Testis (tissue), 5 donors: ENCODE results near the gene UPK2. TPM values are rescaled to one million over a fixed set of nuclear protein-coding genes. Genes with fewer than 3 reads are reported as not detected.

ENCODE experiments used
- DNase-seq: peaks from one replicate; pipeline ENCODE4 v3.0.0-alpha.2; 2019
- H3K27ac ChIP-seq, 2 donors: fragments of 200-600 bp; sonication (generic); one replicate each; pipeline ENCODE4 v1.5.1; 2019
- H3K27me3 ChIP-seq: fragments of 200-600 bp; sonication (generic); one replicate; pipeline ENCODE4 v1.5.1; 2019
- H3K36me3 ChIP-seq: fragments of 200-600 bp; sonication (generic); one replicate; pipeline ENCODE4 v1.5.1; 2017; ENCODE audit warnings: low read depth; ENCODE audit errors: missing control alignments
- H3K4me1 ChIP-seq: fragments of 200-600 bp; sonication (generic); one replicate; pipeline ENCODE4 v1.5.1; 2019
- H3K4me3 ChIP-seq, 2 donors: fragments of 200-600 bp; sonication (generic); one replicate each; pipeline ENCODE4 v1.5.1; 2017 to 2019
- H3K9me3 ChIP-seq: fragments of 200-600 bp; sonication (generic); one replicate; pipeline ENCODE4 v1.5.1; 2017
- POLR2A ChIP-seq: fragments of 450-650 bp; IDR thresholded peaks from one replicate; pipeline ENCODE4 v1.6.1; 2017; ENCODE audit warnings: antibody characterized with exemption, mild to moderate bottlenecking, moderate library complexity
- WGBS, 2 donors: methylation state at CpG; one replicate each; pipeline ENCODE4 v1.1.5; 2018; 5-methylcytosine and 5-hydroxymethylcytosine counted together
- intact Hi-C: fragments of 100-400 bp; cut with DNase I; formaldehyde crosslinking; loops from one replicate; pipeline ENCODE4 v1.15.1; 2023; ENCODE audit warnings: low total_unique reads
- long read RNA-seq, 2 donors: transcript quantifications; one replicate each; lab custom pipeline, GENCODE V29; 2026
- polyA plus RNA-seq: library from polyadenylated mRNA; stranded (reverse); fragments of 350-450 nt; fragmentation: Illumina TruSeq; extraction: RNeasy Lipid Tissue Mini Kit (QIAGEN cat#74804); gene quantifications from one replicate; pipeline ENCODE4 v1.2.3, GENCODE V29; 2014; ENCODE audit warnings: low read depth, low replicate concordance; ENCODE audit not compliant: insufficient read depth
- total RNA-seq, 2 donors: library from RNA; depleted of rRNA; stranded (reverse); fragments of >200 nt; gene quantifications; one replicate each; pipeline ENCODE4 v1.2.3, GENCODE V29; 2016
- TF ChIP-seq, protein P1 (sequence below), 3 experiments: fragments of 450-650 bp in 2 of 3; fragments of 200-600 bp in 1 of 3; sonication (generic) in 1 of 3; IDR thresholded peaks; one replicate each; pipeline ENCODE4 v1.5.1; 2016 to 2019; ENCODE audit warnings: antibody characterized with exemption in 3 of 3, mild to moderate bottlenecking in 2 of 3, moderate library complexity in 1 of 3

UPK2 gene
- total RNA-seq (under 1 TPM in 1 of 2 donors, not detected in 1; 0.68 TPM), polyA plus RNA-seq (0.50 TPM)
- long read RNA-seq, donor 1 = 0 reads
- long read RNA-seq, donor 2 = 0 reads

DNA sequence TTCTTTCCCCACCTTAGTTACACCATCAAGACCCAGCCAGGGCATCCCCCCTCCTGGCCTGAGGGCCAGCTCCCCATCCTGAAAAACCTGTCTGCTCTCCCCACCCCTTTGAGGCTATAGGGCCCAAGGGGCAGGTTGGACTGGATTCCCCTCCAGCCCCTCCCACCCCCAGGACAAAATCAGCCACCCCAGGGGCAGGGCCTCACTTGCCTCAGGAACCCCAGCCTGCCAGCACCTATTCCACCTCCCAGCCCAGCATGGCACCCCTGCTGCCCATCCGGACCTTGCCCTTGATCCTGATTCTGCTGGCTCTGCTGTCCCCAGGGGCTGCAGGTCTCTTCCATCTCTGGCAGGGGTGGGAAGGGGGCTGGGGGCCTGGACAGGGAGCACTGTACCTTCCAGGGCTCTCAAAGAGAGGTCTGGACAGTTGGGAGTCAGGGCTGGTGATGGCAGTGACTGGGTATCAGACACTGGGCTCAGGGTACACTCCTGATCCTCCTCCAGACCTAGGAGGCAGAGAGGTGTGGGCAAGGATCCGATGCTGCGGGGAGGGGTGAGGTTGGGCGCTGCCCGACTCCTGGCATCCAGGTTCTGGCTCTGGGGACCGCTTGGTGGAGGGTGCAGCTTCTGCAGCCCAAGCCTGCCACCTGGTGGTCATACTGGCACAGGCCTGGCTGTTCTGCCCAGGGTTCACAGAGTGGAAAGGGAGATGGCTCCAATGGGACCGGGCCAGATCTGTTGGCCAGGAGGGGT, at the start of gene UPK2:
TSS of gene UPK2 (plus strand) at position 205 of the 753 bp plus-strand sequence. CDS start at position 258, 53 bp downstream.
- Histone ChIP-seq H3K27me3 (no peaks in the 10 kb centered on the region), H3K27ac (no peak within 1 kb of the TSS), H3K36me3 (no peaks in the 10 kb centered on the region), H3K4me3 (no peak within 1 kb of the TSS), H3K9me3 (no peaks in the 10 kb centered on the region), H3K4me1 (no peaks in the 10 kb centered on the region)
- 22 to 50% methylated on average over 1 to 2 of the region's 7 CpGs for WGBS, 2 donors
- TF ChIP-seq POLR2A = no peak
- TF ChIP-seq, protein P1, sequence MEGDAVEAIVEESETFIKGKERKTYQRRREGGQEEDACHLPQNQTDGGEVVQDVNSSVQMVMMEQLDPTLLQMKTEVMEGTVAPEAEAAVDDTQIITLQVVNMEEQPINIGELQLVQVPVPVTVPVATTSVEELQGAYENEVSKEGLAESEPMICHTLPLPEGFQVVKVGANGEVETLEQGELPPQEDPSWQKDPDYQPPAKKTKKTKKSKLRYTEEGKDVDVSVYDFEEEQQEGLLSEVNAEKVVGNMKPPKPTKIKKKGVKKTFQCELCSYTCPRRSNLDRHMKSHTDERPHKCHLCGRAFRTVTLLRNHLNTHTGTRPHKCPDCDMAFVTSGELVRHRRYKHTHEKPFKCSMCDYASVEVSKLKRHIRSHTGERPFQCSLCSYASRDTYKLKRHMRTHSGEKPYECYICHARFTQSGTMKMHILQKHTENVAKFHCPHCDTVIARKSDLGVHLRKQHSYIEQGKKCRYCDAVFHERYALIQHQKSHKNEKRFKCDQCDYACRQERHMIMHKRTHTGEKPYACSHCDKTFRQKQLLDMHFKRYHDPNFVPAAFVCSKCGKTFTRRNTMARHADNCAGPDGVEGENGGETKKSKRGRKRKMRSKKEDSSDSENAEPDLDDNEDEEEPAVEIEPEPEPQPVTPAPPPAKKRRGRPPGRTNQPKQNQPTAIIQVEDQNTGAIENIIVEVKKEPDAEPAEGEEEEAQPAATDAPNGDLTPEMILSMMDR (IDR thresholded peaks at IDR 0.05) = peak; percentile 91 to 95 (median 94)
- DNase-seq = peak; percentile 91
- intact Hi-C loops = loop anchor here (10.0 kb wide), 1 partner anchor 271 kb away; no protein-coding TSS in a partner anchor

DNA sequence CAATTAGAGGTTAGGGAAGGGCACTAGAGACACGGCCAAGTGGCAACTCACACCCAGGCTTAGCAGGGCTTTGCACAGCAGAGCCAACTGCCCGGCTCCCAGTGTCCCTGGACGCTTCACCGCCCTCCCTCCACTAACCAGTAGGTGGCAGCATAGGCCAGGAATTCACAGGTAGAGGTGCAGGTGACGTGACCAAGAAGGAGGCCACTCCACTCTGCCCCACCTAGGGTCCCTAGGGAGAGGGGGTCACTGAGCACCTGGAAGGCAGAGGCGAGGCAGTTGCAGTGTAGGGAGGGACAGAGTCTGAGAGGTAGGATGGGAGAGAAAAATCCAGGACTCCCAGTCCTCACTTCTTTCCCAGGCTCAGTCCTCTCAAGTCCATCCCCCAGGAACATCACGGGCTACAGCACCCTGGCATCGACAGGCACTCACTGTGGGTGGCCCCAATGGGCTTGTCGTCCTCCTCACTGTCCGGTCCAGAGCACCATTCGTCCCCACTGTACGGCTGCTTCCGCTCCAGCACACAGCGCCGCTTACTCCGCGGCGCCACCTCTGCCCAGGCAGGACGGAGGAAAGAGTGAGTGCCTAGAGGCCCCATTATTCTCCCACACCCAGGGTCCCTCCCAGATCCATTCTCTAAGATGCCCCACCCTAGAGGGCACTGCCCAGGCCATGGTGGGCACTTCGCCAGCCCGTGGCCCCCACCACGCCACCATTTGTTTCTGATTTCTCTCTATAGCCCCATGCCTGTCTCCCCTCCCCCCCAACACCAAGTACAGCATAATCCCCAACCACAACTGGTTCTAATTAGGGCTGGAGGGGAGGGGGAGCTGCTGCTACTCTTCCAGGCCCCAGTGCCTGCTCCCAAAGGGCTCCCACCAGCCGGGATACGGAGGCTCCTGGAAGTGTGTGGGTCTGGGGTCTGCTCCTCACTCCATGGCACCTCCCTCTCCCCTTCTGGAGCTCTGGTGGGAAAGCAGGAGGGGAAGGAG, 48.8 kb upstream of the UPK2 start:
- intact Hi-C loops = loop anchor here (10.0 kb wide), 1 partner anchor 213 kb away; no protein-coding TSS in a partner anchor
- H3K4me1 ChIP-seq = peaks cover 55% of the 10 kb centered on the region
- H3K36me3 ChIP-seq = no peaks in the 10 kb centered on the region
- TF ChIP-seq, protein P1 (IDR thresholded peaks at IDR 0.05) = peak; percentile 87 to 96 (median 95)
- no peak for TF ChIP-seq POLR2A
- DNase-seq = peak; percentile 91
- H3K27me3 ChIP-seq = no peaks in the 10 kb centered on the region
- no peak overlapping the region for H3K4me3 ChIP-seq
- peak overlapping the region; percentile 5 to 25 for H3K27ac ChIP-seq
- 48 to 58% methylated on average over 22 to 24 of the region's 24 CpGs for WGBS, 2 donors
- H3K9me3 ChIP-seq = no peaks in the 10 kb centered on the region

DNA sequence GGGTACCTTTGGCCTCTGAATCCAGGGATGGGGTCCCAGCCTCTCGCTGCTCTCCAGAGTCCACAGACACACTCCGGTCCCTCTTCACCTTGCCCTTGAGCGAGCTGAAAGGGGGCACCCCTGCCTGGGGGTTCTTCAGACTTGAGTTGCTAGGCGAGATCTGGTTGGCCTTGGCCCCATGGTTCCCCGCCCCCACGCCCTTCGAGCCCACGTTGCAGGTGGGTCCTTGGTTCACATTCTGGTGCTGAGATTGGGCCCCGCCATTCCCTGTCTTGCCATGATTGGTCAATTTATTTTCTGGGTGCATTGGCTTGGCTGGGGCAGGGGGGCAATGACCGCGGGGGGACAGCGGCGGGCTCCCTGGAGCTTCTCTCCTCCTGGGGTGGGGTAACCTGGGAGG, 47.8 kb upstream of the UPK2 start:
- 73 to 80% methylated on average over 13 of the region's 13 CpGs for WGBS, 2 donors
- Histone ChIP-seq H3K27ac (peak overlapping the region in 1 of 2 donors; percentile 5), H3K9me3 (no peaks in the 10 kb centered on the region), H3K4me3 (no peak overlapping the region), H3K36me3 (no peaks in the 10 kb centered on the region), H3K27me3 (no peaks in the 10 kb centered on the region), H3K4me1 (peaks cover 64% of the 10 kb centered on the region)
- DNase-seq = no peak
- intact Hi-C loops = loop anchor here (10.0 kb wide), 1 partner anchor 213 kb away; no protein-coding TSS in a partner anchor
- TF ChIP-seq POLR2A = no peak
- TF ChIP-seq, protein P1 (IDR thresholded peaks at IDR 0.05) = no peak

DNA sequence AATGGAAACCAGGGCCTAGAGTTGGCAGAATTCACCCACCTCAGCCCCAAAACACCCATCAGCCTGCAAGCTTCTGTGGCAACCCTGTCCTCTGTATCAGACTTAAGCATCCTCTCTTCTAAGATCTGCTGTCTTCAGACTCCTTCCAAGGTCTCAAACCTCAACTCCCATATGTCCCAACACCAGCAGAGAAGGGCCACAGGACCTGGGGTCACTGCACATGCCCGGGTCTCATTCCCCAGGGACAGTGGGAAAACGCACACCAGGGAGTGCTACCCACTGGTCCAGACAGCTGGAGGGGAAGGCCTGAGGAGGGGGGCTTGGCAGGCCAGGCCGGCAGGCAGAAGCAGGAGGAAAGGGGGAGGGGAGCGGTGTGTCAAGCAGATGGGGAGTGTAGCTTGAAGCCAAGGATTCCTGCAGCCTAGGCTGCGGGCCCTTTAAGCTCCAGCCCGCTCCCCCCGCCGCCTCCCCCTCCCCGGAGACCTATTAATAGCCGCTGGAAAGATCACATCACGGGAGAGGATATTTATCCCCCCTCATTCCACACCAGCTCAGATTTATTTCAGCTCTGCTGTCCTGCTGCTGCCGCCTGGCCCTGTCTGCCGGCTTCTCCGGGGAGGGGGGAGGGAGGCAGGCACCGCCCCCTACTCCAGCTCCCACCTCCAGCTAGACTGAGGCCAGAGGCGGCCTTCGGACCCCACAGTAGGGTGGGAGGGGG, 47.0 kb upstream of the UPK2 start:
- Histone ChIP-seq H3K4me3 (peak overlapping the region in 1 of 2 donors; percentile 35), H3K4me1 (peaks cover 72% of the 10 kb centered on the region), H3K27me3 (no peaks in the 10 kb centered on the region), H3K36me3 (no peaks in the 10 kb centered on the region), H3K9me3 (no peaks in the 10 kb centered on the region), H3K27ac (peak overlapping the region; percentile 83 to 94)
- TF ChIP-seq, protein P1 (IDR thresholded peaks at IDR 0.05) = no peak
- WGBS, 2 donors = 6 to 10% methylated on average over 8 to 17 of the region's 17 CpGs
- intact Hi-C loops = loop anchor here (10.0 kb wide), 1 partner anchor 214 kb away; no protein-coding TSS in a partner anchor
- DNase-seq = peak; percentile 89
